WERI-Rb-1 (cell line): Measurements from ENCODE around the gene ADAMTSL3.
A peak's percentile ranks its signal among the peaks of the same experiment; 100 is the strongest.

Source experiments
- DNase-seq: peaks from one replicate; pipeline ENCODE4 v3.0.0-alpha.2; 2020
- H3K27ac ChIP-seq: fragments of 250-450 bp; sonication (Bioruptor Pico); 2 replicates; pipeline ENCODE4 v1.5.1; 2020; ENCODE audit warnings: mild to moderate bottlenecking, moderate library complexity
- H3K27me3 ChIP-seq: fragments of 250-450 bp; sonication (Bioruptor Pico); 2 replicates; pipeline ENCODE4 v1.5.1; 2021; ENCODE audit warnings: mild to moderate bottlenecking, low read depth, moderate library complexity; ENCODE audit not compliant: insufficient read depth, severe bottlenecking
- H3K36me3 ChIP-seq: fragments of 250-450 bp; sonication (Bioruptor Pico); 2 replicates; pipeline ENCODE4 v1.5.1; 2020; ENCODE audit warnings: mild to moderate bottlenecking, moderate library complexity
- H3K4me3 ChIP-seq: 2 replicates; pipeline ENCODE4 v1.5.1; 2011; ENCODE audit warnings: low read depth, mild to moderate bottlenecking, control low read depth, low read length
- H3K9me3 ChIP-seq: fragments of 250-450 bp; sonication (Bioruptor Pico); 2 replicates; pipeline ENCODE4 v1.5.1; 2021; ENCODE audit warnings: mild to moderate bottlenecking, moderate library complexity; ENCODE audit not compliant: severe bottlenecking
- TF ChIP-seq, protein P1 (sequence below): IDR thresholded peaks from 2 replicates; pipeline ENCODE4 v1.5.1; 2011; ENCODE audit warnings: low read depth, mild to moderate bottlenecking, control low read depth, inconsistent platforms, low read length

The ADAMTSL3 gene

DNA sequence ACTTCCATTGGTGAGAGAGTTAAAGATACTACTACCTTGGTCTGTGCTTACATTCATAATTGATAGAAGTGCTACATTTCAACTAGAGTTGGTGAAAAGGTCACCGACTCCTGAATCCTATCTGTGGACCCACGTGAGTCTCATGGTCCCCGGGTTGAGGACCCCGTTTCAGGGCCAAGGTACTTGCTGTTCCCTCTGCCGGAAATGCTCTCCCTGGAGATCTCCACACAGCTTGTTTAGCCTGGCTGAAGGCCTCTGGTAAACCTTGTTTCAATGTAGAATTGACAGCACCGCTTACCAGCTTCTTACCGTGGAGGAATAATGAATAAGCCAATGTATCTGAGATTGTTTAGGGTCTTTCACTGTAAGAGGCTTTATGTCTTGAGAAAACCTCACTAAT lies 355.7 kb downstream of the ADAMTSL3 start:
- Histone ChIP-seq H3K27ac (no peak overlapping the region), H3K4me3 (no peak overlapping the region), H3K9me3 (peaks cover 9% of the 10 kb centered on the region), H3K27me3 (no peaks in the 10 kb centered on the region), H3K36me3 (no peaks in the 10 kb centered on the region)
- TF ChIP-seq, protein P1, sequence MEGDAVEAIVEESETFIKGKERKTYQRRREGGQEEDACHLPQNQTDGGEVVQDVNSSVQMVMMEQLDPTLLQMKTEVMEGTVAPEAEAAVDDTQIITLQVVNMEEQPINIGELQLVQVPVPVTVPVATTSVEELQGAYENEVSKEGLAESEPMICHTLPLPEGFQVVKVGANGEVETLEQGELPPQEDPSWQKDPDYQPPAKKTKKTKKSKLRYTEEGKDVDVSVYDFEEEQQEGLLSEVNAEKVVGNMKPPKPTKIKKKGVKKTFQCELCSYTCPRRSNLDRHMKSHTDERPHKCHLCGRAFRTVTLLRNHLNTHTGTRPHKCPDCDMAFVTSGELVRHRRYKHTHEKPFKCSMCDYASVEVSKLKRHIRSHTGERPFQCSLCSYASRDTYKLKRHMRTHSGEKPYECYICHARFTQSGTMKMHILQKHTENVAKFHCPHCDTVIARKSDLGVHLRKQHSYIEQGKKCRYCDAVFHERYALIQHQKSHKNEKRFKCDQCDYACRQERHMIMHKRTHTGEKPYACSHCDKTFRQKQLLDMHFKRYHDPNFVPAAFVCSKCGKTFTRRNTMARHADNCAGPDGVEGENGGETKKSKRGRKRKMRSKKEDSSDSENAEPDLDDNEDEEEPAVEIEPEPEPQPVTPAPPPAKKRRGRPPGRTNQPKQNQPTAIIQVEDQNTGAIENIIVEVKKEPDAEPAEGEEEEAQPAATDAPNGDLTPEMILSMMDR: no peak
- no peak for DNase-seq

DNA sequence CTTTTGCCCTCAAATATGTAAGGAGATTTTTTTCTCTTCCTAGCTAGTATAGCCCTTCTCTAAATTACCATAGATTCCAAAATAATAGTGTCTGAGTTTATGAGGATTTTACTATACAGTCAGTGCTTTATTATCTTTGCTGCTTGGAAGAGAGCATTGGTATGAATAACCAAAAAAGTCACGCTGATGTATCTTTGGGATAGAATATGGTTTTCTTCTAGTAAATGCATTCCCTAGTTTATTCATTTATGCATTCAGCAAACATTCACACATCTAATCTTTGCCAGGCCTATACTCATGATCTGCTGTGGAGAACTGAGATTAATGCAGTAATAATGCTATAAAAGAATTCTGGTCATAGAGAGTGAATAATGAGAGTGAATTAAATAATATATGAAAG lies 356.3 kb downstream of the ADAMTSL3 start:
- H3K36me3 ChIP-seq: no peaks in the 10 kb centered on the region
- DNase-seq: no peak
- TF ChIP-seq, protein P1: no peak

DNA sequence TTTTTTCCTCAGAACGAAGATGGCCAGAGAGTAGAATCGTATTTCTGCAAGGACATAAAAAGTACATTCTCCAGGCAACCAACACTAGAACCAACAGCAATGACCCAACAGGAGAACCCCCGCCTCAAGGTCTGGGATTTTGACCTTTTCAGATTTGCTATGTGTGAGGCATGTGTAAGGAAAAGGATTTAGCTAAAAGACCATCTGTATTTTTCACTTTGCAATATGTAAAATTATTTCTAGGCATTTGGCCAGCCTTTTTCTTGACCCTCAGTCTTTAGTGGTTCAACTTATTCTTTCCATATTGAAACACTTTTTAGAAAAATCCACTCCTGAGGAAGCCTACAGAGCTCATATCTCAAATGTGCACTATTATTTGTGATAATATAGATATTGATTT lies 362.4 kb downstream of the ADAMTSL3 start:
- H3K9me3 ChIP-seq: peaks cover 9% of the 10 kb centered on the region
- TF ChIP-seq, protein P1: no peak
- H3K27ac ChIP-seq: no peak overlapping the region
- H3K4me3 ChIP-seq: no peak overlapping the region
- H3K36me3 ChIP-seq: no peaks in the 10 kb centered on the region
- H3K27me3 ChIP-seq: no peaks in the 10 kb centered on the region
- DNase-seq: no peak

More for the DNA sequence above, 356.3 kb downstream of the ADAMTSL3 start:
- H3K27ac ChIP-seq: no peak overlapping the region
- H3K4me3 ChIP-seq: no peak overlapping the region
- peaks cover 9% of the 10 kb centered on the region for H3K9me3 ChIP-seq
- H3K27me3 ChIP-seq: no peaks in the 10 kb centered on the region

DNA sequence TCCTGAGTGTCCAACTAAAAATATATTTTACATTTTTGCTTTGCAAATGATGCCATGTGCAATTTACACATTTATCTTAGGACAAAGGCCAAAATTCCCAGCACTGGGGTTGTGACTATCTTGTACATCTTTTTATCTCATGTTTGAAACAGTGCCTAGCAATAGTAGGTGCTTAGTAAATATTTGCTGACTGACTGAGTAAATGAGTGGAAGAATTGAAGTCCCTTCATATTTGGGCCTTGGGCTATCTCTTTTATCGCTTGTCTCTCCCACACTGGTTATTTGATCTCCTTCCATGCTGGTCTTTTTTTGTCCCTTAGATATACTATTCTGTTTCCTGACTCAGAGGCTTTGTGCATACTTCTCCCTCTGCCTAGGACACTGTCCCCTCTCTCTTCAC lies 368.6 kb downstream of the ADAMTSL3 start:
- no peak for DNase-seq
- H3K9me3 ChIP-seq: no peaks in the 10 kb centered on the region
- H3K36me3 ChIP-seq: no peaks in the 10 kb centered on the region
- TF ChIP-seq, protein P1: no peak
- H3K27ac ChIP-seq: no peak overlapping the region
- no peaks in the 10 kb centered on the region for H3K27me3 ChIP-seq
- no peak overlapping the region for H3K4me3 ChIP-seq

DNA sequence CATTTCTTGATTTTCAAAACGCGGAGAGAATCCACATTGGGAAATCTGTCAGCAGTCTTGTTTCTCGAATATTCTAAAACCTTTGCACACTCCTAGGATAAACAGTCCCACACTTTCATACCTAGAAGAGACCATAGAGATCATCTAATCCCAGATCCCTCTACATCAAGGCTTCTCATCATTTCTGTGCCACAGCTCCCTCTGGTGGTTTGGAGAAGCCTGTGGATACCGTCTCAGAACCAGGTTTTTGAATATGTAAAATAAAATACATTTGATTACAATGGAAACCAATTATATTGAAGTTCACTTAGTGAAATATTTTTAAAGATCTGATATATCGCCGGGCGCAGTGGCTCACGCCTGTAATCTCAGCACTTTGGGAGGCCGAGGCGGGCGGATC lies 369.7 kb downstream of the ADAMTSL3 start:
- H3K27me3 ChIP-seq: no peaks in the 10 kb centered on the region
- H3K27ac ChIP-seq: no peak overlapping the region
- H3K36me3 ChIP-seq: no peaks in the 10 kb centered on the region
- TF ChIP-seq, protein P1: peak; percentile 35; the same call in 1 of the 2 replicates
- DNase-seq: peak; percentile 56
- no peak overlapping the region for H3K4me3 ChIP-seq
- H3K9me3 ChIP-seq: no peaks in the 10 kb centered on the region

DNA sequence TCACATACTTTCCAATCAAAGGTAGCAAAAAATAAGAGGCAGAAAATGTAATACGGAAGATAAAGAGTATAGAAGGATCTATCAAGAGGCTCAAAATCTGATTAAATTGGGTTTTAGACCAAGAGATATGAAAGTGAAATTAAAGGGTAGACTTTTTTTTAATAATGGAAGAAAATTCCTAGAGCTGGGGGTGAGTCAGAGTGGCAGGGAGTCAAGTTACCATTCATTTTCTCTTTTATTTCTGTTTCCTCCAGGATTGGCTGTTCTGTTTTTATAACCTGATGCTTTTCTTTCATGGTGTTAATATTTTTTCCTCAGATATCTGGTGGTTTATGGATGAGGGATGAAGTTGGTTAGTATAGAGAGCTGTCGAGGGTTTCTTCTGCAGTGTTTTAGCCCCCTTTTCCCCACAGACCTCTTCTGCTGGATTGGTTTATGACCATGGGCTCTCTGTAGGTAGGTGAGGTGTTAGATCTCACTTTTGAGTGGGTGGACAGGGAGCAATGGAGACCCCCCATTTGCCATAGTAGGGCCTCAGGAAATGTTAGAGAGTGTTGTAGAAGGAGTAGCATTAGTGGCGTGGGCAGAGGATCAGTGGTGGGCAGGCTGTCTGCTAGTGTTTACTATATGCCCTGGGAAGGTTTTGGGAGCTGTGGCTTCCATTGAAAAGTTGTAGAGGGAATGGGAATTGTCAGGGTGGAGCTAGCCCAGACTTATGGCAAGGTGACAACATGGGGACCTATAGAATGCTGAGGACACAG lies 380.1 kb downstream of the ADAMTSL3 start:
- TF ChIP-seq, protein P1: no peak
- DNase-seq: no peak
- H3K27ac ChIP-seq: no peak overlapping the region

More for the DNA sequence above, 380.1 kb downstream of the ADAMTSL3 start:
- Histone ChIP-seq H3K36me3 (no peaks in the 10 kb centered on the region), H3K27me3 (no peaks in the 10 kb centered on the region), H3K4me3 (no peak overlapping the region), H3K9me3 (no peaks in the 10 kb centered on the region)
